ENCODE data around the gene SSH3.

GRCh38 chr11:67311051-67311555 is 7.8 kb downstream of the SSH3 start:
- TF ChIP-seq CTCF (IDR thresholded peaks at IDR 0.05; ENCODE audit: low read depth, low read length, poor library complexity, severe bottlenecking): no peak
- no peak for TF ChIP-seq EZH2phosphoT487 (IDR thresholded peaks at IDR 0.05; ENCODE audit: borderline replicate concordance, low read length)

Measured in DOHH2 (cell line).